ENCODE data around the gene TMEM52B. TPM values are rescaled to one million over a fixed set of nuclear protein-coding genes. Genes with fewer than 3 reads are reported as not detected.

The TMEM52B gene
- total RNA-seq, 4 donors from 2014 or later = not detected

DNA sequence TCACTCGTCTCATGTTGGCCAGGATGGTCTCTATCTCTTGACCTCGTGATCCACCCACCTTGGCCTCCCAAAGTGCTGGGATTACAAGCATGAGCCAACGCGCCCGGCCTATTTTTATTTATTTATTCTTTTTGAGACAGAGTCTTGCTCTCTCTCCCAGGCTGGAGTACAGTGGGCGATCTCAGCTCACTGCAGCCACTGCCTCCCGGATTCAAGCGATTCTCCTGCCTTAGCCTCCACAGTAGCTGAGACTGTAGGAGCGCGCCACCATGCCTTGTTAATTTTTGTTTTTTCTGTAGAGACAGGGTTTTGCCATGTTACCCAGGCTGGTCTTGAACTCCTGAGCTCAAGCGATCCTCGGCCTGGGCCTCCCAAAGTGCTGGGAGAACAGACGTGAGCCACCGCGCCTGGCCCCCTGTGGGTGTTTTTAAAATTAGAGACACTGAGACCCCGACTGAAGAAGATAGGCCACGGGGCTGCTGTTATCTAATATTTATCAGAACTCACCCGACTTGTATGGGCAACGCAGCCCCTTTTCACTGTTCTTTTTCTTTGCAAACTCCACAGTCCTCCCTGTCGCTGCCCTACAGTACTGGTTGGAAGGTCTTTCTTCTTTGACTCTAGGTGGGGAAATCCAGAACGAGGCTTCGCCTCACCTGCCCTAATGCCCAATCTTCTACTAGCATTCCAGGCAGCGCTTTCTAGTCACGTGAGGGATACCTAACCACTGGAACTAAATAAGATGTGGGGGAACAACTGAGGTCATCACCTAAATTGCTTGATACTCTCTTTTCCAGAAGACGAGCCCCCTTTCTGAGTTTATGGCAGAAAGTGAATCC is 32.5 kb downstream of the TMEM52B start:
- peak overlapping the region; percentile 94 to 100 (median 99) for H3K27ac ChIP-seq
- intact Hi-C loops (cut with DNase I) = no loop called here
- no peaks in the 10 kb centered on the region for H3K27me3 ChIP-seq
- 87 to 92% methylated on average over 22 to 25 of the region's 25 CpGs for WGBS, 2 donors
- H3K4me1 ChIP-seq = peaks cover 3 to 33% (median 9%) of the 10 kb centered on the region in 3 donors
- H3K4me3 ChIP-seq = peak overlapping the region in 3 of 4 donors; percentile 82 to 88 (median 87)
- TF ChIP-seq, protein P1, sequence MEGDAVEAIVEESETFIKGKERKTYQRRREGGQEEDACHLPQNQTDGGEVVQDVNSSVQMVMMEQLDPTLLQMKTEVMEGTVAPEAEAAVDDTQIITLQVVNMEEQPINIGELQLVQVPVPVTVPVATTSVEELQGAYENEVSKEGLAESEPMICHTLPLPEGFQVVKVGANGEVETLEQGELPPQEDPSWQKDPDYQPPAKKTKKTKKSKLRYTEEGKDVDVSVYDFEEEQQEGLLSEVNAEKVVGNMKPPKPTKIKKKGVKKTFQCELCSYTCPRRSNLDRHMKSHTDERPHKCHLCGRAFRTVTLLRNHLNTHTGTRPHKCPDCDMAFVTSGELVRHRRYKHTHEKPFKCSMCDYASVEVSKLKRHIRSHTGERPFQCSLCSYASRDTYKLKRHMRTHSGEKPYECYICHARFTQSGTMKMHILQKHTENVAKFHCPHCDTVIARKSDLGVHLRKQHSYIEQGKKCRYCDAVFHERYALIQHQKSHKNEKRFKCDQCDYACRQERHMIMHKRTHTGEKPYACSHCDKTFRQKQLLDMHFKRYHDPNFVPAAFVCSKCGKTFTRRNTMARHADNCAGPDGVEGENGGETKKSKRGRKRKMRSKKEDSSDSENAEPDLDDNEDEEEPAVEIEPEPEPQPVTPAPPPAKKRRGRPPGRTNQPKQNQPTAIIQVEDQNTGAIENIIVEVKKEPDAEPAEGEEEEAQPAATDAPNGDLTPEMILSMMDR (IDR thresholded peaks at IDR 0.05) = no peak
- TF ChIP-seq POLR2A (IDR thresholded peaks at IDR 0.05) = no peak
- H3K36me3 ChIP-seq = no peaks in the 10 kb centered on the region
- H3K9me3 ChIP-seq = no peaks in the 10 kb centered on the region
- DNase-seq = no peak

DNA sequence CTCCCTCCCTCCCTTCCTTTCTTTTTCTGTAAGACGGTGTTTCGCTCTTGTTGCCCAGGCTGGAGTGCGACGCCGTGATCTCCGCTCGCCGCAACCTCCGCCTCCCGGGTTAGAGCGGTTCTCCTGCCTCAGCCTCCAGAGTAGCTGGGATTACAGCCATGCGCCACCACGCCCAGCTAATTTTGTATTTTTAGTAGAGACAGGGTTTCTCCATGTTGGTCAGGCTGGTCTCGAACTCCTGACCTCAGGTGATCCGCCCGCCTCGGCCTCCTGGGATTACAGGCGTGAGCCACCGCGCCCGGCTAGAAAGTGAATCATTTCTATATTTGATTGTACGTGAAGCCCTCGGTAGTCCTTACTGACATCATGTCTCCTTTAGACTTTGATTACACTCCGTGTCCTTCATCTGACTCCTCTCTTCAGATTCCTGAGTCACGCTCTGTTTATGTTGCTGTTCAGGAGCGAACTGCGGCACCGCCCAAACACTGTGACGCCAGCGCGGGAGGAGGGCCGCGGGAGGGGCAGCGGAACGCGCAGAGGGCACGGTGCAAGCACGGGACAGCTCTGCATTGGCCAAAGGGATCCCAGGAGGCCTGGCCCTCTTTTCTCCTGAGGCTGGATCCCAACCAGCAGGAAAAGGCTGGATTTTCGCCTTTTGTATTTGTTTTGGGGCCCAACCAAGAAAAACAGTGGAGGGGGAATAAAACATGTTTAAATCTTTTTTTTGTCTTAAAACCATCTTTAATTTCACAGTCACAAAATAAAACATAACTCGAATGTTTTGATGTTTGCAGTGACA is 33.3 kb downstream of the TMEM52B start:
- intact Hi-C loops (cut with DNase I) = no loop called here
- Histone ChIP-seq H3K27ac (peak overlapping the region; percentile 94 to 100 (median 99)), H3K4me1 (peaks cover 3 to 34% (median 9%) of the 10 kb centered on the region in 3 donors), H3K27me3 (no peaks in the 10 kb centered on the region), H3K4me3 (peak overlapping the region; percentile 54 to 88 (median 84)), H3K36me3 (peaks cover 0 to under 1% (median 0%) of the 10 kb centered on the region in 3 donors), H3K9me3 (no peaks in the 10 kb centered on the region)
- DNase-seq = peak; percentile 49
- TF ChIP-seq, protein P1 (IDR thresholded peaks at IDR 0.05) = peak in 1 of 6 experiments; percentile 11
- peak in 3 of 4 donors; percentile 33 to 93 (median 67) for TF ChIP-seq POLR2A (IDR thresholded peaks at IDR 0.05)
- WGBS, 2 donors = 38 to 41% methylated on average over 23 to 31 of the region's 40 CpGs

DNA sequence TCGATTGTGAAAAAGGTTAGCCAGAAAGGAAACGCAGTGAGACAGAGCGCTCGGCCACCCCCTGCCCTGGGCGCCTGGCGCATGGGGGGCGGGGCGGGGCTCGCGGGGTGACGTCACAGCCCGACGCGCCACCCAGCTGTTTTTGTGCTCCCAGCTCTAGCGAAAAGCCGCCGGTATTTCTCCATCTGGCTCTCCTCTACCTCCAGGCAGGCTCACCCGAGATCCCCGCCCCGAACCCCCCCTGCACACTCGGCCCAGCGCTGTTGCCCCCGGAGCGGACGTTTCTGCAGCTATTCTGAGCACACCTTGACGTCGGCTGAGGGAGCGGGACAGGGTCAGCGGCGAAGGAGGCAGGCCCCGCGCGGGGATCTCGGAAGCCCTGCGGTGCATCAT is 33.9 kb downstream of the TMEM52B start, which contains the start of gene GABARAPL1:
GABARAPL1 (plus strand) TSS at position 139 of the 393 bp plus-strand sequence; CDS start at position 392, 253 bp downstream.
- peaks cover 3 to 39% (median 9%) of the 10 kb centered on the region in 3 donors for H3K4me1 ChIP-seq
- TF ChIP-seq, protein P1 (IDR thresholded peaks at IDR 0.05) = no peak
- TF ChIP-seq POLR2A (IDR thresholded peaks at IDR 0.05) = peak in 2 of 4 donors; percentile 59 to 70
- intact Hi-C loops (cut with DNase I) = no loop called here
- peaks cover 0 to 7% (median 0%) of the 10 kb centered on the region in 3 donors for H3K36me3 ChIP-seq
- WGBS, 2 donors = 0% methylated on average over 8 to 14 of the region's 35 CpGs
- H3K27me3 ChIP-seq = no peaks in the 10 kb centered on the region
- peak within 1 kb of the TSS; percentile 54 to 88 (median 84) for H3K4me3 ChIP-seq
- peak within 1 kb of the TSS; percentile 94 to 100 (median 99) for H3K27ac ChIP-seq
- peak; percentile 15 for DNase-seq
- no peaks in the 10 kb centered on the region for H3K9me3 ChIP-seq

- TF ChIP-seq, protein P1 (IDR thresholded peaks at IDR 0.05) = no peak
- TF ChIP-seq POLR2A (IDR thresholded peaks at IDR 0.05) = peak in 3 of 4 donors; percentile 28 to 76 (median 71)
- H3K4me3 ChIP-seq = peak overlapping the region; percentile 54 to 88 (median 84)
- intact Hi-C loops (cut with DNase I) = no loop called here
- H3K27me3 ChIP-seq = no peaks in the 10 kb centered on the region
- DNase-seq = no peak
- H3K4me1 ChIP-seq = peaks cover 3 to 39% (median 9%) of the 10 kb centered on the region in 3 donors
- 0 to 1% methylated on average over 9 to 30 of the region's 47 CpGs for WGBS, 2 donors
- H3K27ac ChIP-seq = peak overlapping the region; percentile 94 to 100 (median 99)
- H3K36me3 ChIP-seq = peaks cover 0 to 14% (median 0%) of the 10 kb centered on the region in 3 donors
- no peaks in the 10 kb centered on the region for H3K9me3 ChIP-seq
Observed at GRCh38 chr12:10213168-10214135, 34.6 kb downstream of the TMEM52B start.

All from esophagus squamous epithelium (tissue), 5 donors.